T-helper 1 cell treated with Interleukin-12 subunit alpha and Interleukin-12 subunit beta and Interleukin-4 antibody, amounts not matched to agents 30 ng/mL and 1 ng/mL, for 36 hours (primary cell): ENCODE measurements around the gene FXYD6. TPM values are rescaled to one million over a fixed set of nuclear protein-coding genes. Genes with fewer than 3 reads are reported as not detected.

Source experiments
- intact Hi-C: fragments of 100-400 bp; cut with micrococcal nuclease; formaldehyde crosslinking; loops from one replicate; pipeline ENCODE4 v1.15.1; 2024
- total RNA-seq: library from RNA; stranded (reverse); gene quantifications from 2 replicates; pipeline ENCODE4 v1.2.3, GENCODE V29; 2022

FXYD6 gene
- total RNA-seq, 1 donor from 2014 or later = not detected

DNA sequence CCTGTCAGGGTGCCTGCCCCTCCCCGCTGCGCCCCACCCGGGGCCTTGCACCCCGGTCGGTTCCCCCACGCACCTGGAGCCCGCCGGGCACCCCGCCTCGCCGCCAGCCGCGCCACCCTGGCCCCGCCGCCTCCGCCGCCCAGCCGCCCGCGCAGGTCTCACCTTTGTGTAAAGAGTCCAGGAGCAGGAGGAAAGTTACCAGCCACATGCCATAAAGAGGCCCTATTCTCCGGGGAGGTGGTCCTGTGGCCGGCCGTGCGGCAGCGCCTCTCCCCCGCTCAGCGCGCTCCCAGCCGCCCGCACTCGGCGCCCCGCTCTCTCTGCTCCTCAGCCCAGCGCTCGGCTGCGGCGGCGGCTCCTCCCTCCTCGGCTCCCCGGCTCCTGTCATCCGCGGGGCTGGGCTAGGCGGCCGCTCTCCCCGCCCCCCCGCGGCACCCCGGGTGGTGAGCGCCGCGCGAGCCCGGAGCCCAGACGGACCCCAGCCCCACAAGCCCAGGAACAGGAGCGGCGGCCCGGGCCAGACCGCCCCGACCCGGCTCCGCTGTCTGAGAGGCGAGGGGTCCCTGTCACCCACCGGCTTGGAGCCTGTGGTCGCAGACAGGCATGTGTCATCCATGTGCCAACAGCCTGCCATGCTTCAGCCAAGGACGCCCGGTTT, 79.5 kb downstream of the FXYD6 start, which contains the start of gene DSCAML1:
DSCAML1 (minus strand) TSS at position 345 of the 658 bp plus-strand sequence; CDS start at position 208, 137 bp downstream.
- intact Hi-C loops = no loop called here

DNA sequence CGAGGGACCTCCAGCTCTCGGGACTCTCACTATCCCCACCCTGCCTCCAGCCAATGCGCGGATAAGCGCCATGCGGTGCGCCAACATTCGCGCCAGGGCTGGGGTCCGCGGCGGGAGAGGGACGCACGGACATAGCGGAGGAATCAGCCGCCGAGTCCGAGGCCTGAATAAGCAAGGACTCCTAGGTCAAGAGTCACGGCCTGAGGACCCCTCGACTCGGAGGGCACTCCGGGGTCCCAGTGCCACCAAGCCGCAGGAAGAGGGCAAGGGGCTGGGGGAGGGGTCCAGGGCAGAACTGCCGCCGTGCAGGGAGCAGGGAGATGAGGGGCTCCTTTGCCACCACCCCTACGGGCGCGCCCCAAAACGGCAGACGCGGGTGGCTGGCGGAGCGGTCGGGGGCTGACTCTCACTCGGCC, 80.0 kb downstream of the FXYD6 start:
- intact Hi-C loops = no loop called here

DNA sequence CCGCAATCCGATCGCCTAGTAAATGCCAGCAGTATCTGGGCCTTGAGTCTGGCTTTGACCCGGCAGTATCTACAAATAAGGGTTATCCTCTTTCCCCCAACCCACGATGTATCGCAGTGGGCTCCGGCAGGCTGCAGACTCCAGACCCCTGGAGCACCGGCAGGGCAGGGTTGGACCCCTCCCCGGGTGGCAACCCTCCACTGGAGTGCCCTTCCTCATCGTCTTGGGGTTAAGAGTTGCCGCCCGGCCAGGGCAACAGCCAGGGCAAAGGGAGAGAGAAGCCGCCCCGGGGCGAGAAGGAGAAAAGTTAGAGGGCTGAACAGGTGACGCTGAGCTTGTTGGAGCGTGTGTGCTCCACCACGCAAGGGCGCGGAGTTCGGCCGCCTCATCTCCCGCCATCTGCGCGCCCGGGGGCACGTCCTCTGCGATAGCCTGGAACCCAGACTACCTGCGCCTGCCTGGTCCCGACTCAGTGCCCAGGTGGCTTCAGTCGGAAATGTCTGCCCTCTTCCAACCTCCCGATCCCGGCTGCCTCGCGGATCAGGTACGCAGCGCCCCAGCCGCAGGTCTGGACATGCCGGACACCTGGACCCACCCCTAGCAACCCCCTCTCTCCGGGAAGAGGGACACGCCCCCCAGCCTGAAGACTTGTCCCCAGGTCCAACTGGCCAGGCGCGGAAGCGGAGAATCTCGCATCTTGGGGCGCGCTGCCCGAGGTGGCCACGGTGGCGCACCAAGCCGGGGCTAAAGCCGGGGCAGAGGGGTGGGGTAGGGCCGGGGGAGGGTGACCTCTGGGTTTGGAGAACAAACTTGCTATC, 80.6 kb downstream of the FXYD6 start:
- intact Hi-C loops = no loop called here

DNA sequence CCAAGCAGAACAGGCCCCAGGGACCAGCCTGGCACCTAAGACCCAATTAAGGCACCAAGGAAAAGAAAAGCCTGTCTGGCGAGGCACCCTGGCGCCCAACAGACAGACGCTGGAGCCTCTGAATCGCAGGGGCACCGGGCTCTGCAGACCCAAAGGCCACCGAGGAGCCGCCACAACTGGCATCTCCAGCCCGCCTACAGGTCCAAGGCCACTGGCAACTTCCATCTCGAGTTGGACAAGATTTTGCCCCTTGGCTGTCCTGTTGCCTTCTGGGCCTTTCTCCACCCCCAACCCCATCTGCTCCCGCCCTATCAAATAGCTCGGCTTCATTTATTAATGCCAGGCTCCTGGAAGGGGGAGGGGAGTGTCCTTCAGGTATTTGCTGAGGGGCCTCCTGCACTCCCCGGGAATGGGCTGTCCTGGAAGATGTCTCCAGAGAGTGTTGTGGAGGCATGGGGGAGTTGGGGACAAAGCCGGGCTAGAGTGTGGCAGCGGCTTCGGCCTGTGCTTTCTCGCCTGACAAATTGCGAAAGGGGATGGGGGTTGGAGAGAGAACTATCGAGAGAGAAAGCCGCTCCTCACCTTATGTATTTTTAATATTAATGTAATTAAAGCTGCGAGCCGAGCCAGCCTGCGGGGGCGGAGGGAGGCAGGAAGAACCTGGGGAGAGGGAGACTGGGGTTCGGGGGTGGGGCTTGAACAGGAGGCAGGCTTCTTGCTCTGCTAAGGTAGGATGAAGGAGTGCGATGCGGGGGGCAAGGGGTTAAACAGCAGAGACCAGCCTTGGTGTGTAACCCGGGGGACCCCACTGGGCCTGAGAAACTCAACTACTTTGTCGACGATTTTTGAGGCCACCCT, 81.5 kb downstream of the FXYD6 start:
- intact Hi-C loops = no loop called here

DNA sequence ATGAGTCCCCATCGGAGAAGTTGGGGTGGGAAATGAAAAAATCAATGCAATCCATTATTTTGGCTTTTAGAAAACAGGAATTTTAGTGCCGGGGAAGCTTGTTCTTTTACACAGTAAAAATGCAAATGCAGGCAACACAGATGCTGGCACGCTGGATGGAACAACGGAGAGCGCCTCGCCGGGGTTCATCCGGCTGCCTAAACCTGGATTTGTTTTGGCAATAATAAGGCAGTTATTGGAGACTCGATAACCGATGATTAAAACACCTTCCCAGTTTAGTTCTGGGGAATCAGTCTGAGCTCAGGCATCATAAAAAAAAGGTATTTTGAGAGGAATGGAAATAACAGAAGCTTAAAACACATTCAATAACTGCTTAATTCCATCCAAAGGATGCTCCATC, 82.3 kb downstream of the FXYD6 start:
- intact Hi-C loops = no loop called here

DNA sequence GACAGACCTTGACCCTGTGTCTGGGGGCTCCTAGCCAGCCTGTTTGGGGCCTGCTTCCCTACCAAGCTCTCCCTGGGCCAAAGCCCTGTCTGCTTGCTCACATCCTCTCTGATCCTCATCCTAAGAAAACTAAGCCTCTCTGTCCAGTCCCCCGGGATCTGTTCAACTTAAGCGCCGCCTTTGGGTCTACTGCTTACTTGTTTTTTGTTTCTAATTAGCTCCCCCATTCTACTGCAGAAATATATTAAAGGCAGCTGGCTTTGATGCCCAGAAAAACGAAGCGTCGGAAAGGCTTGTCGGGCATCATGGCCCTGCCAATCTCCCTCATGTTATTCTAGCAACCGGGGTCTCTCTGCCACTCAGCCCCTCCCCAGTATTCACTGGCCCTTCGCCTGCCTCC, 82.9 kb downstream of the FXYD6 start:
- intact Hi-C loops = no loop called here

DNA sequence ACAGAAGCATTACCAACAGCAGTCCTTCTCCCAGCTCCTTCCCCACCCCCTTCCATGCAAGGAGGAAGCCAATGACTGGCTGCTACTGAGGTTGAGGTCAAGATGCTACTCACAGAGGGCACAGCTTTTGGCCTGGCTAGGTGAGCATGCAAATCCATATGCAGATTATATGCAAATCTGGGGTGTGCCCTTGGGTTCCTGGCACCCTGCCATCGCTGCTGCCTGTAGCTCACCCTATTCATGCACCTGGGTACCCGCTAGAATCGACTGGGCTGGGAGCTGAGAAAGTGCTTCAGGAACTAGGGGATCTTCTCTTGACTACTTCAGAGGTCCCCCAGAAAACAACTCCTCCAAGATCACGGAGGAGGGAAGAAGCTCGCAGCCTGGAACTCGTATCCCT, 83.5 kb downstream of the FXYD6 start:
- intact Hi-C loops = no loop called here

DNA sequence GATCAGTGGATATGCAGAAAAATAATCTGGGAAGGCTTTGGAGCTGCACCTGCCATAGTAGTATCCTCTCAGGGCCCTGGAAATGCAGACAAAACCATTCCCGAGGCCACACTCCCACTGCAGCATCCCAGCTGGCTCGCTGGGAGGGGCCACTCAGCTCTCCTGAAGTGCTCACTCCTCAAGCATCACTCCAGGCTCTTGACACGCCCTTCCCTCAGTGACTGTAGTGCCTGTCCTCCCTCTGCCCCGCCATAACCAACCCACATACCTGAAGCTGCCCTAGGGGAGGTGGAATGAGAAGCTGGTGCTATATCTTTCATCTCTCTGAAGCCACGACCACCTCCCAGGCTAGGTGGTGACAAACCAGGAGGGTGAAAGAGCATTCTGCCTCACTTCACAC, 84.2 kb downstream of the FXYD6 start:
- intact Hi-C loops = no loop called here

DNA sequence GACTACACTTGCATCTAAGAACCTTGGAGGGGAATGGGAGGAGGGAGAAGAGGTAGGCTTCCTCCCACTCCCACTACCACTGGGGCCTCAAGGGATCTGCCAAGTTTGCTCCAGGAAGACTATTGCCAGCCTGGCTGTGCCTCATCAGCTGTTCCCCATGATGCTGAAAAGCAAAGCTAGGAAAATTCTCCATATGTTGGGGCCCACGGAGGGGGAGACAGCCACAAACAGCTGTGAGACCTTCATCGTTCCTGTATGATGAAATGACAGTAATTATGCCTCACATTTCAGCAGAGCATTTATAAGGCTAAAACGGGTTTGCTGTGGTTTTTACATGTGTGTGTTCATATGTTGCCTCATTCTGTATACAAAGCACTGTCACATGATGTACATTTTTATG, 86.2 kb downstream of the FXYD6 start:
- intact Hi-C loops = no loop called here

DNA sequence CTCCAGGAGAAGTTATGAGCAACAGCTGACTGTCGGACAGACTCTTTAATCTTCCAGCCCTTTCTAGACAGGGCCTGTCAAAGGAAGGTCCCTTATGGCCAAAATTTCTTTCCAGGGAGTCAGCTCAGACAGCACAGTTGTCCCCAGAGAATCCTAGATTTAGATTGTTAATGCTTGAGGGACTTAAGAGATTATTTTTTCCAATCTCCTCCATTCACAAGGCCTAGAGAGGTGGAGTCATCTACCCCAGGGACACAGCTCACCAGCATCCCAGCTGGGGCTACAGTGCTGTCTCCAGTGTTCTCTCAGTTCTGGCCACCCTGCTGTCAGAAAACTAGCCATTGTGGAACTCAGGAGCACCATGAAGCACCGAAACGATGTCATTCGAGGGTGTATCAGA, 87.2 kb downstream of the FXYD6 start:
- intact Hi-C loops = no loop called here

Other genes with a start within 250 kb of the FXYD6 start
- 0.27 and 0.54 TPM in 2 replicates for gene DSCAML1, start 79.4 kb downstream of the FXYD6 start, total RNA-seq
- gene FXYD2, start 51.9 kb downstream of the FXYD6 start, total RNA-seq = 8.9 and 11.6 TPM in 2 replicates
- 1.7 and 2.0 TPM in 2 replicates for gene TMPRSS13, start 52.7 kb upstream of the FXYD6 start, total RNA-seq
- 280 and 285 TPM in 2 replicates for gene IL10RA, start 109.7 kb upstream of the FXYD6 start, total RNA-seq
- gene TMPRSS4, start 200.4 kb upstream of the FXYD6 start, total RNA-seq = 0.07 TPM in 1 of 2 replicates, not detected in the other
- 0.25 and 0.49 TPM in 2 replicates for gene SMIM35, start 210.3 kb upstream of the FXYD6 start, total RNA-seq